Stimulated activated CD8-positive, alpha-beta memory T cell treated with anti-CD3 and anti-CD28 coated beads, Interleukin-2, amount 100 ng/mL, for 1 hour (primary cell): ENCODE results near the gene FMN2.
"Not testable (repeated sequence)": the region's sequence is repeated elsewhere in the genome, so short reads cannot be mapped to it uniquely, and the experiment has no call there.

Experiments
- DNase-seq, 2 donors: peaks; one replicate each; pipeline ENCODE4 v3.0.0-alpha.2; 2020; ENCODE audit warnings: low read depth in 2 of 2

Gene FMN2

DNA sequence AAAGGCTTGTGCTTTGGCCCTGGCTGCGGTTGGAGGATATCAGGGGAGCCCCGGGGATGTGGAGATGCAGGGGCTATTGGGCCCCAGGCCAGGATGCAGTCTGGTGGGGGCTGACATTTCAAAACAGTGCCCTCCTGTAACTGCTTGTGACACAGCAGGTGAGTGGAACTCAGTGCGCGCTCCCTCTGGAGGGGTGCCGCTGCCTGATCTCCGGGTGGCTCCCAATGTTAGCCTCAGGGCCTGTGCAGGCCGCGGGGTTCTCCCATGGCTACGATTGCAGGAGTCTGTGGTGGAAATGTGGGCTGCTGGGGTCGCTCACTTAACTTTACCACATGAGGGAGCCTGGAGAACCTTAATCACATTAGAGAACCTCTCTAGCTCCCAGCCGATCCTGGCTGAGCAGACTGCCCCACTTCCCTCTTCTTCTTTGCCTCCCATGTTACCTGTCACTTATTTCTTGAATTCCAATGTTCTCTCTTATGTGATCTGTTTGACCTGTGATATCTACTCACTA is 163.2 kb downstream of the FMN2 start:
- DNase-seq, result no peak

GRCh38 chr1:240255922-240256321 is 164.2 kb downstream of the FMN2 start:
- DNase-seq, result no peak

GRCh38 chr1:240256836-240257503 is 165.3 kb downstream of the FMN2 start:
- no peak for DNase-seq

DNA sequence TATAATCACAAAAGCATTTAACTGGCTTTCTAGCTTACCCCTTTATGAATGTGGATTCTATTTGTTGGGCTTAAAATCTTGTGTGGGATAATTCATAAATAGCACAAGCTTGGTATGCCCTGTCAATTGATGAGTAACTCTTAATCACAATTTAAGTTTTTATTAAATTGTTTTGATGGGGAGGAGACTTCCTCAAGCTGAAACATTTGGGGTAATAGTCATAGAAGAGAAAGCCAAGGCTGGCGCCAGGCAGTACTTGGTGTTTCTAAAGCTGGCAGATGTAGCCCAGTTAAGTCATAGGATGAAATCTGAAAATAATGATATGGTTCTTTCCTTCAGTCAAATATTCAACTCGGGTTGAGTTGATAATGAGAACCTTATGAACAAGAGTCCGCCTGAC is 167.2 kb downstream of the FMN2 start:
- DNase-seq, result no peak

GRCh38 chr1:240264494-240264893 is 172.8 kb downstream of the FMN2 start:
- not testable (repeated sequence) for DNase-seq

DNA sequence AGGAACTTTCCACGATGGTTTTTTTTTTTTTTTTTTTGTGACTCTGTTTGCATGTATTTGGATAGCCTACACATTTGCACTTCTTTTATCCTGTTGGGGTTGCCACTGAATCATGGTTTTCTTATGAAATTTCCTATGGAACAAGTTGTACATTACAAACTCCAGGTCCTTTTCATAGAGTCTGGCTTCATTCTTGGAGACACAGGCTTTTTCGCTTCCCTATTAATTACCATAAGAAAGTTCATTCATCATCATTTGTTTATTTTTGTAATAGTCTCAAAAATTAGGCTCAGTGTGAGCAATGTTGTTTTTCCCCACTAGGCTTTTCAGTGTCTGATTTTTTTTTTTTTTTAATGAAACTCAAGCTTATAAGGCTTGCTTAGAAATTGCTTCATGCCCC is 179.4 kb downstream of the FMN2 start:
- no peak for DNase-seq

DNA sequence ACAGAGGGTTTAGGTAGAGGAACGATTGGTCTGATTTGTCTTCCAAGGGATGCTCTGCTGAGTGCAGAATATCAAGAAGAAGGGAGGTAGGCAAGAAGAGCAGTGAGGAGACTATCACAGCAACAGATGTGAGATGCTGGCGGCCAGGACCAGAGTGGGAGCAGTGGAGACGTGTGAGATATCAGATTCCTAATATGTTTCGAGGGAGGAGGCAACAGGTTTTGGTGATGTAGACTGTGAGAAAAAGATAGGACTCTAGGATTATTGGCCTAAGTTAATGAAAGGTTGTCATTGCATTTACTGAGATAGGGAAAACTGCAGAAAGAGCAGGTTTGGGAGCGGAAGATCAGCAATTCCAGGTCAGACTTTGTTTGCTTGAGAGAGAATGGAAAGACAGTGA is 182.9 kb downstream of the FMN2 start:
- no peak for DNase-seq

GRCh38 chr1:240275219-240275618 is 183.5 kb downstream of the FMN2 start:
- DNase-seq, result not testable (repeated sequence)

DNA sequence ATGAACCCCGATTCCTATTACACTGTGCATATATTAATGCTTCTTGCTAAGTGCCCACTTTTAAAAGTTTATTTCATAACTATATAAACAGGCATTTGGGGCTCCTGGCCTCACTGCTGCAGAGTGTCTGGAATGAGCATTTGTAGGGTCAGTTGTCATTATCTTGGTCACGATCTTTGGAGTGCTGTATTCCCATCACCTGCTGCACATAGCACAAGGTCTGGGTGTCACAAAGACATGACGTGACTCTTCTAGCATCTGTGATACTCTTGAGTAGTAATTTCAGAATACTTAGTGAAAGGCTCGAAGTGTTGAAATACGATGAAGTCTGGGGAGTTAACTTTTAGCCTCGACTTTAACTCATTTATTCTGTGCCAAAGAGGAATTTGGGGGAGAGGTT is 186.4 kb downstream of the FMN2 start:
- no peak for DNase-seq

DNA sequence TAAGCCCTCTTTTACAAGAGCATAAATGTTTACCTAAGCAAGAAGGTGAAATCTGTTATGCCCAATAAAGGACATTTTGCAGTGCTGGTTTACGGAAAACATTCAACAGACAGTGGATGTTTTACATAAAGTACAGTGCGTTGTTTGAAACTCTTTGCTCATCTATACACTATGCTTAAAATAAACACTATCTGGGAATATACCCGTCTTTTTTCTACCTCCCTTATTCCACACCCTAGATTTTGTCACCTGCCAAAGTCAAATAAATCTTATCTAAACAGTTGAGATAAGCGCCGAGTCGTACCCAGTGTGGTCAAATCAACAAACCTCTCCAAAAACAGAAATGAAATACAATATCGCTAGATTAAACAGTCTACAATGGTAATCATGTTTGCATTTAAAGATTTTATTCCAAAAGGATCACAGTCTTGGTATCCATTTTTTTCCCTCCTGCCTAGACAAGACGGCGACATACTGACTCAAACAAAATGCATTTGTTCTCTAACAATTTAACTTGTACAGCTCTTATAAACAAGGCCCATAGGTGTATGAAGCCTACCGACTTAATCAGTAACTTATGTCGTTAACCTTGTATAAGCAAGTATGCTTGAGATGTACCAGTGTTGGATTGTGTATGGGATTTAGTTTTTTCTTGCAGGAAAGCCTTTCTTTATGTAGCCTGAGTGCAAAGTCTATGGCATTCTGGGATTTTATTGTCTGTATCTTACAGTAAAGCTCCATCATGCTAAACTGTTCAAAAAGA is 189.1 kb downstream of the FMN2 start:
- DNase-seq, result no peak

GRCh38 chr1:240282061-240282830 is 190.6 kb downstream of the FMN2 start:
- DNase-seq, result no peak

DNA sequence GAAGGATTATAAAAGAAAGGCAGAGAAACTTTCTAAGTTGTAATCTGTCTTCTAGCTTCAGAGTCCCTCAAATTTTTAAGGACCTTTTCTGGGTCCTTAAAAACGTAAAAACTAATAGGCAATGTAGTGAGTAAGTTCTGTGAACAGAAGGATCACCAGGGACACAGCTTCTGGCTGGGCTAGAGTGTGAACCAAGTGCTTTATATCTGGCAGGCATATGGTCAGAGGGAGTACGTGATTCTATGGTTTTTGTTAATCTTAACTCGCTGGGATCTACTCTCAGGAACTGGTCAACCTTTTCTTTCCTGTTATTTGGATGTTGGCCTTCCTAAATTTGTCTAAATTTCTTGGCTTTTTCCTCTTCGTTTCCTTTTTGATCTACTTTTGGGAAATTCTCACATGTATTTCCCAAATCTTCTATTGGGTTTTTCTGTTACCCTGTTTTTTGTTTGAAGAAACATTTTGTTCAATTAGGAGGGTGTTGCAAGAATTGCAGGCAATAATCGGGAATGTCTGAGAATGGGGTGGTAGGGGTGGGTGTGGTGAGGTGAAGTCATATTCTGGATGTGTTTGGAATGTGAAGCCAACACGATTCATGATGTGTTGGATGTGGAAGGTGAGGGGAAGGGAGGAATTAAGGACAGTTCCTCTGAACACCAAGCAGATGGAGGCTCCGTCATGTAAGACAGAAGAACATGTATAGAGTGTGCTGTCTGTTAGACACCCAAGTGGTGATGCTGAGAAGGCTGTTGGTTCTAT is 193.2 kb downstream of the FMN2 start:
- no peak for DNase-seq

GRCh38 chr1:240285540-240285939 is 193.9 kb downstream of the FMN2 start:
- no peak for DNase-seq

- DNase-seq, result no peak
These were observed 196.0 kb downstream of the FMN2 start for GRCh38 chr1:240287722-240288121.

DNA sequence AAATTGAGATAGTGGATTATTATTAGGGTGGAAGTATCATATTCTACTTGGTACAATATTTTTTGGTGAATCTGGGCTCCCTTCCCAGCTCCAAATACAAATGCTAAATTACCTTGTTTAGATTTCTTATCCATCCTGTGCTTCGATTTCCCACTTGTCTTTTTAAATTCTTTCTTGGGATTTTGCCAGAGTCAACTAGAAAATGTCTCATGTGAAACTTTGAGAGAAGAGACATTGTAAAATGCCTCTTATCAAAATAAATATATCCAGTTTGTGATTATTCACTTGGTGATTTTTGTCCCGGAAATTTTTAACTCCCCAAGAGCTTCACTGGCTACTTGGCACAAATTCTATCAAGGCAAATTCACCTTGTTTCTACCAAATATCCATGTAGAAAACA is 202.0 kb downstream of the FMN2 start:
- DNase-seq, result no peak

GRCh38 chr1:240294566-240294965 is 202.9 kb downstream of the FMN2 start:
- no peak for DNase-seq

DNA sequence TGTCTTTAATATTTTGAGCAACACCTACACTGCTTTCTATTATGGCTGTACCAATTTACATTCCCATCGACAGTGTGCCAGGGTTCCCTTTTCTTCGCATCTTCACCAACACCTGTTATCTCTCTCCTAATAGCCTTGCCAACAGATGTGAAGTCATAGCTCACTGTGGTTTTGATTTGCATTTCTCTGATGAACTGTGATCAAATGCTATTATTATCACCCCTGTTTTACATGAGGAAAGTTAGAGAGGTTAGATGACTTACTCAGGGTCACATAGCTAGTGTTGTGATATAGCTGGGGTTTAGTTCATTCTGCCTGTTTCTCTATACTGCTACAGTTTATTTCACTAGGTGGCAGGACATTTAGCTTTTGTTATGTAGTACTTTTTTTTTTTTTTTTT is 204.1 kb downstream of the FMN2 start:
- DNase-seq, result no peak

DNA sequence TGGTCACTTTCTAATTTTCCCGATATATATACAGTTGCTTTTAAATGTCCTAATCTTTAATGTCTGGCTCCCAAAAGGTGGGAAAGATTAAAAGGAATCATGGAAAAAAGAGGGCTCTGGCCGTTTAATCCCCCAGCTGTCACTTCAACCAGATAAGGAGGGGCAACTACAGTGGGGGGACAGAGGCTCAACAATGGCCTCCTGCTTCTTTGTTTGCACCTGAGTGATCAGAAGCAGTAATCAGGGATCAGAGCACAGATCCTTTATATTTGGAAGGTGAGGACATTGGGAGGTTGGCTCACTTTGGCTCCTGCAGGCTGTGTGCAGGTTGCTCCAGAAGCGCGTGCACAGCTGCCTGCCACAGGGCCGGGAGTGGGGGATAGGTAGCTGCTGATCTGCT is 212.8 kb downstream of the FMN2 start:
- no peak for DNase-seq

DNA sequence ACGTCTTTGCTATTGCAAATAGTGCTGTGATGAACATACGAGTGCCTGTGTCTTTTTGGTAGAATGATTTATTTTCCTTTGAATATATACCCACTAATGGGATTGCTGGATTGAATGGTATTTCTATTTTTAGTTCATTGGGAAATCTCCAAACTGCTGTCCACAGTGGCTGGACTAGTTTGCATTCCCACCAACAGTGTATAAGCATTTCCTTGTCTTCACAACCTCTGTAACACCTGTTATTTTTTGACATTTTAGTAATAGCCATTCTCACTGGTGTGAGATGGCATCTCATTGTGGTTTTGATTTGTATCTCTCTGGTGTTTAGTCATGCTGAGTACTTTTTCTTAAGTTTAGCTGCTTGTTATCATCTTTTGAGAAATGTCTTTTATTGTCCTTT is 215.0 kb downstream of the FMN2 start:
- no peak for DNase-seq

DNA sequence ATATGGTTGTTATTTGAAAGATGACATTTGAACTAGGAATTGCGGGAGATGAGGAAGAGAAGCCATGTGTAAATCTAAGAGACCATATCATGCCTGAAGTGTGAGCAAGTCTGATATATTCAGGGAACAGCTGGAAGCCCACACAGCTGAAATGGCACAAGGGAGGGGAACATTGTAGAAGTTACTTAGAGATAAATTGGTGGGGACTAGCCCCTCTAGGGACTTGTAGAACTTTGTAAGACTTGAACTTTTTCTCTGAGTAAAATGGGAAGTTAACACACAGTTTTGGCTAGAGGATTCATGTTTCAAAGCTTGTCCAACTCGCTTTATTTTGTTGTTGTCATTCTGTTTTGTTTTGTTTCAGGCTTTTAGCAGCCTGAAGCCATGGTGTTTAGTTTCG is 216.4 kb downstream of the FMN2 start:
- DNase-seq, result no peak

- no peak for DNase-seq
These were observed 218.1 kb downstream of the FMN2 start for GRCh38 chr1:240309769-240310168.
